Endothelial cell of umbilical vein (primary cell): ENCODE data around the gene SPG11. TPM values are rescaled to one million over a fixed set of nuclear protein-coding genes. Genes with fewer than 3 reads are reported as not detected.

Experiments used
- BruUV-seq: library from RNA; stranded (reverse); fragments of 400-500 nt; replicated peaks from 2 replicates; lab custom pipeline; 2021; lab: Mats Ljungman, UMichigan
- CTCF ChIA-PET: fragments of 300-600, 350-600 bp; sonication (Branson Sonifier 250); formaldehyde crosslinking; loops from one replicate; lab custom pipeline; 2021; ENCODE audit warnings: antibody characterized with exemption, inconsistent platforms; lab: Charles Lee
- POLR2A ChIA-PET: fragments of 300-600, 350-600 bp; sonication (Branson Sonifier 250); formaldehyde crosslinking; loops from one replicate; lab custom pipeline; 2021; ENCODE audit warnings: antibody characterized with exemption, inconsistent platforms; lab: Charles Lee
- DNase-seq: peaks from one replicate; pipeline ENCODE4 v3.0.0-alpha.2; 2011; ENCODE audit warnings: low read depth, low spot score
- FAIRE-seq: peaks from 2 replicates; lab custom pipeline; 2011; peaks lifted over from hg19 to GRCh38; lab: Jason Lieb, UNC
- H2AFZ ChIP-seq: 2 replicates; pipeline ENCODE4 v1.6.0; 2012; ENCODE audit warnings: low read depth, low read length, control low read depth, inconsistent platforms
- H3K27ac ChIP-seq: 2 replicates; pipeline ENCODE4 v1.5.1; 2011; ENCODE audit warnings: low read depth, mild to moderate bottlenecking, control low read depth, low read length, moderate library complexity; ENCODE audit not compliant: insufficient read depth
- H3K27me3 ChIP-seq, 2 experiments: 2 replicates each; pipeline versions ENCODE4 v1.6.0 to v1.6.1; 2011; ENCODE audit warnings: low read length in 2 of 2, mixed read lengths in 1 of 2; ENCODE audit not compliant: control insufficient read depth in 2 of 2, insufficient read depth in 2 of 2
- H3K36me3 ChIP-seq, 2 experiments: 2 replicates in 1 of 2; 3 replicates in 1 of 2; pipeline ENCODE4 v1.5.1; 2011; ENCODE audit warnings: low read length in 2 of 2, mild to moderate bottlenecking in 1 of 2, moderate library complexity in 1 of 2; ENCODE audit not compliant: control insufficient read depth in 2 of 2, insufficient read depth in 2 of 2; ENCODE audit errors: extremely low read depth in 1 of 2
- H3K4me1 ChIP-seq: 3 replicates; pipeline ENCODE4 v1.5.1; 2011; ENCODE audit warnings: mild to moderate bottlenecking, low read length; ENCODE audit not compliant: control insufficient read depth, insufficient read depth; ENCODE audit errors: extremely low read depth
- H3K4me2 ChIP-seq: 2 replicates; pipeline ENCODE4 v1.6.1; 2011; ENCODE audit warnings: low read length, control low read depth, mixed read lengths; ENCODE audit not compliant: insufficient read depth
- H3K4me3 ChIP-seq, 3 experiments: fragments of 200-600 bp in 1 of 3; sonication (generic), shearing (Covaris generic) in 1 of 3; replicated peaks in 1 of 3; 2 replicates each; pipeline ENCODE4 v1.5.1; 2011 to 2016; ENCODE audit warnings: control low read depth in 3 of 3, low read length in 3 of 3, mild to moderate bottlenecking in 2 of 3, inconsistent platforms in 1 of 3, low read depth in 1 of 3, moderate library complexity in 1 of 3; ENCODE audit not compliant: insufficient read depth in 1 of 3
- H3K79me2 ChIP-seq: 2 replicates; pipeline ENCODE4 v1.6.0; 2012; ENCODE audit warnings: low read length, inconsistent platforms; ENCODE audit not compliant: control insufficient read depth, insufficient read depth
- H3K9ac ChIP-seq: replicated peaks from 2 replicates; pipeline ENCODE3; 2011; ENCODE audit warnings: low read length, control low read depth; ENCODE audit not compliant: insufficient read depth; ENCODE audit errors: extremely low read depth
- H3K9me1 ChIP-seq: replicated peaks from 3 replicates; pipeline ENCODE4 v1.6.0; 2011; ENCODE audit warnings: mild to moderate bottlenecking, low read length; ENCODE audit not compliant: control insufficient read depth, insufficient read depth; ENCODE audit errors: extremely low read depth
- H3K9me3 ChIP-seq: replicated peaks from 2 replicates; pipeline ENCODE4 v1.5.1; 2012; ENCODE audit warnings: low read length, inconsistent platforms; ENCODE audit not compliant: control insufficient read depth, insufficient read depth
- H4K20me1 ChIP-seq: replicated peaks from 2 replicates; pipeline ENCODE3; 2011; ENCODE audit warnings: mild to moderate bottlenecking, low read length; ENCODE audit not compliant: control insufficient read depth, insufficient read depth; ENCODE audit errors: extremely low read depth
- CTCF ChIP-seq, 2 donors: IDR thresholded peaks; 1 replicate in 1 of 2; 2 replicates in 1 of 2; pipeline ENCODE4 v1.5.1; 2011; ENCODE audit warnings: low read length in 2 of 2, mild to moderate bottlenecking in 2 of 2, moderate library complexity in 2 of 2, control low read depth in 1 of 2, inconsistent platforms in 1 of 2, low read depth in 1 of 2; ENCODE audit not compliant: insufficient read depth in 1 of 2; ENCODE audit errors: extremely low read depth in 1 of 2
- FOS ChIP-seq: IDR thresholded peaks from 2 replicates; pipeline ENCODE4 v1.6.1; 2011; ENCODE audit warnings: mild to moderate bottlenecking, low read length, moderate library complexity, borderline replicate concordance; ENCODE audit not compliant: insufficient read depth
- GATA2 ChIP-seq: IDR thresholded peaks from 2 replicates; pipeline ENCODE4 v1.7.0; 2011; ENCODE audit warnings: low read depth, mild to moderate bottlenecking, moderate library complexity, mixed read lengths, low read length; ENCODE audit not compliant: insufficient read length, insufficient read depth
- JUN ChIP-seq: IDR thresholded peaks from 2 replicates; pipeline ENCODE4 v1.6.1; 2011; ENCODE audit warnings: borderline replicate concordance, low read depth; ENCODE audit not compliant: insufficient read length, insufficient read depth
- MAX ChIP-seq: IDR thresholded peaks from 2 replicates; pipeline ENCODE4 v1.6.1; 2011; ENCODE audit not compliant: insufficient read depth, insufficient read length
- MYC ChIP-seq: IDR thresholded peaks from one replicate; pipeline ENCODE4 v1.6.1; 2011; ENCODE audit warnings: mild to moderate bottlenecking, low read depth, low read length
- POLR2A ChIP-seq: IDR thresholded peaks from 2 replicates; pipeline ENCODE4 v1.6.1; 2012; ENCODE audit warnings: low read depth, mild to moderate bottlenecking, control low read depth, low read length
- POLR2AphosphoS5 ChIP-seq: IDR thresholded peaks from 2 replicates; pipeline ENCODE4 v1.6.1; 2012; ENCODE audit warnings: low read depth, mild to moderate bottlenecking, control low read depth, low read length, moderate library complexity; ENCODE audit not compliant: insufficient read depth
- dilution Hi-C: fragments of 300-500 bp; cut with MboI; formaldehyde crosslinking; loops from one replicate; pipeline ENCODE4 v1.15.0; 2019; ENCODE audit warnings: low sequenced_read_pairs; ENCODE audit not compliant: extremely low pct_ligation_motif_present
- intact Hi-C: fragments of 100-400 bp; cut with micrococcal nuclease; formaldehyde crosslinking; loops from one replicate; pipeline ENCODE4 v1.10.0; 2022
- polyA plus RNA-seq, 4 experiments: library from polyadenylated mRNA; depleted of rRNA in 3 of 4; stranded (reverse) in 3 of 4; unstranded in 1 of 4; fragments of >200 nt; gene quantifications; 2 replicates each; pipeline versions ENCODE4 v1.2.1 to v1.2.3, GENCODE V29; 2011 to 2012; ENCODE audit warnings: missing spikeins in 1 of 4
- total RNA-seq: library from RNA; stranded (reverse); gene quantifications from 2 replicates; pipeline ENCODE4 v1.2.3, GENCODE V29; 2021

SPG11 gene
- total and polyA plus RNA-seq, 2 donors (not counting 3 experiments of a cell fraction or from before 2014, with no cell fraction given): 30.7 to 53.5 TPM

GRCh38 chr15:44530653-44531052, 132.8 kb downstream of the SPG11 start:
- dilution Hi-C loops: no loop called here
- H3K36me3 ChIP-seq: no peaks in the 10 kb centered on the region
- peaks cover 4% of the 10 kb centered on the region for H3K4me1 ChIP-seq
- TF ChIP-seq MAX (no peak), POLR2AphosphoS5 (peak; percentile 19)
- H4K20me1 ChIP-seq: no peaks in the 10 kb centered on the region
- H3K27me3 ChIP-seq: no peaks in the 10 kb centered on the region
- CTCF ChIA-PET: interaction anchor here (0.7 kb wide), 1 partner anchor 29 kb away, joined by 4 read pairs; no protein-coding TSS in a partner anchor
- no peak overlapping the region for H3K9ac ChIP-seq
- no peak overlapping the region for H3K27ac ChIP-seq
- no peaks in the 10 kb centered on the region for H3K9me3 ChIP-seq
- no TSS peak for BruUV-seq
- H3K4me3 ChIP-seq: no peak overlapping the region
- DNase-seq: no peak
- no peak overlapping the region for H2AFZ ChIP-seq
- intact Hi-C loops: no loop called here
- H3K4me2 ChIP-seq: no peak overlapping the region
- peaks cover 7% of the 10 kb centered on the region for H3K79me2 ChIP-seq
- FAIRE-seq: no peak
- POLR2A ChIA-PET: no interaction called here
- H3K9me1 ChIP-seq: no peaks in the 10 kb centered on the region

- Histone ChIP-seq H3K36me3 (no peaks in the 10 kb centered on the region), H3K4me1 (no peaks in the 10 kb centered on the region), H3K9me1 (no peaks in the 10 kb centered on the region), H3K9me3 (no peaks in the 10 kb centered on the region), H4K20me1 (no peaks in the 10 kb centered on the region), H2AFZ (no peak overlapping the region), H3K27ac (no peak overlapping the region), H3K27me3 (no peaks in the 10 kb centered on the region), H3K9ac (no peak overlapping the region), H3K79me2 (peaks cover 2% of the 10 kb centered on the region), H3K4me2 (no peak overlapping the region), H3K4me3 (no peak overlapping the region)
- intact Hi-C loops: no loop called here
- TF ChIP-seq FOS (no peak), JUN (no peak), MAX (no peak), POLR2A (peak; percentile 22), CTCF (IDR thresholded peaks at IDR 0.05; ENCODE audit: extremely low read depth in 1 of 2, insufficient read depth in 1 of 2, low read depth in 1 of 2, low read length in 2 of 2) (no peak), GATA2 (no peak), MYC (no peak)
- dilution Hi-C loops: no loop called here
- BruUV-seq: TSS peak; percentile 5
- DNase-seq: no peak
- CTCF ChIA-PET: interaction anchor here (0.7 kb wide), 1 partner anchor 28 kb away, joined by 4 read pairs; no protein-coding TSS in a partner anchor
- POLR2A ChIA-PET: no interaction called here
- no peak for FAIRE-seq
Observed at GRCh38 chr15:44529864-44530604, 133.4 kb downstream of the SPG11 start.
